Ovary (tissue), 3 donors: Measurements from ENCODE around the gene RNF5.

ENCODE experiments used
- CTCF ChIP-seq, 3 donors: fragments of 450-650 bp in 2 of 3; fragments of 200-600 bp in 1 of 3; IDR thresholded peaks; one replicate each; pipeline versions ENCODE4 v1.5.1 to v1.8.0; 2016 to 2022; ENCODE audit warnings: antibody characterized with exemption in 3 of 3, mild to moderate bottlenecking in 1 of 3
- EP300 ChIP-seq: sonication (generic); formaldehyde crosslinking; IDR thresholded peaks from one replicate; pipeline ENCODE4 v1.6.1; 2017; ENCODE audit warnings: antibody characterized with exemption
- POLR2A ChIP-seq: fragments of 450-650 bp; IDR thresholded peaks from one replicate; pipeline ENCODE4 v1.6.1; 2017; ENCODE audit warnings: antibody characterized with exemption, mild to moderate bottlenecking, moderate library complexity
- donor health status: DM: no; HTN: no; CAD: no.

DNA sequence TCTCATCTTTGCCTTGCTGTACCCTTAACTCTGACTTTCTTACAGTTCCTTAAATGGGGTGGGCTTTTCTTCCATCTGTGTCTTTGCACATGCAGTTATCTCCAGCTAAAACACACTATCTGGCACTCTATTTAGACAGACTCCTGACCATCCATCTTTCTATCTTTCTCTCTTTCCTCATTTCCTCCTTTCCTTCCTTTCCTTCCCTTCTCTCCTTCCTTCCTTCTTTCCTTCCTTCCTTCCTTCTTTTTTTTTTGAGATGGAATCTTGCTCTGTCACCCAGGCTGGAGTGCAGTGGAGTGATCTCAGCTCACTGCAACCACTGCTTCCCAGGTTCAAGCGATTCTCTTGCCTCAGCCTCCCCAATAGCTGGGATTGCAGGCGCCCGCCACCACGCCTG lies 37.4 kb downstream of the RNF5 start:
- TF ChIP-seq CTCF (IDR thresholded peaks at IDR 0.05) = no peak
- TF ChIP-seq POLR2A = no peak
- no peak for TF ChIP-seq EP300
